ENCODE data around the gene BEND4.

GRCh38 chr4:42150653-42151567 is 1.5 kb downstream of the BEND4 start:
- TF ChIP-seq TCF4 (CRISPR knock-in tag; IDR thresholded peaks at IDR 0.05; ENCODE audit: borderline replicate concordance): no peak
- TF ChIP-seq CREB5 (CRISPR knock-in tag; IDR thresholded peaks at IDR 0.05; ENCODE audit: low read depth): no peak
- TF ChIP-seq BACH2 (CRISPR knock-in tag; IDR thresholded peaks at IDR 0.05; ENCODE audit: borderline replicate concordance): no peak
- no peak for TF ChIP-seq ZFP30 (CRISPR knock-in tag; IDR thresholded peaks at IDR 0.05)
- no peak for TF ChIP-seq ZFP3 (CRISPR knock-in tag; IDR thresholded peaks at IDR 0.05)
- no peak for TF ChIP-seq ESRRG (CRISPR knock-in tag; IDR thresholded peaks at IDR 0.05)
- no peak for TF ChIP-seq PATZ1 (CRISPR knock-in tag; IDR thresholded peaks at IDR 0.05; ENCODE audit: borderline replicate concordance)
- TF ChIP-seq POU6F1 (CRISPR knock-in tag; IDR thresholded peaks at IDR 0.05; ENCODE audit: borderline replicate concordance, low read depth): no peak
- no peak for TF ChIP-seq GLIS3 (CRISPR knock-in tag; IDR thresholded peaks at IDR 0.05)
- no peak for TF ChIP-seq ARNTL (CRISPR knock-in tag; IDR thresholded peaks at IDR 0.05; ENCODE audit: borderline replicate concordance, low read depth)
- no peak for TF ChIP-seq ZNF8 (CRISPR knock-in tag; IDR thresholded peaks at IDR 0.05)

Measured in SK-N-SH treated with all-trans-retinoic acid at 6 μM for 48 hours (cell line).